HEK293T (cell line): Measurements from ENCODE around the gene TRIM63.
A peak's percentile ranks its signal among the peaks of the same experiment; 100 is the strongest.
"Not testable (repeated sequence)": the region's sequence is repeated elsewhere in the genome, so short reads cannot be mapped to it uniquely, and the experiment has no call there.

Experiments used
- CTCF ChIA-PET: fragments of 350-600 bp; formaldehyde crosslinking; extraction: SDS; loops from one replicate; lab custom pipeline; 2021; ENCODE audit warnings: antibody characterized with exemption, inconsistent platforms; lab: Yijun Ruan, JAX
- POLR2A ChIA-PET: fragments of 350-600 bp; formaldehyde crosslinking; extraction: SDS; loops from one replicate; lab custom pipeline; 2020; ENCODE audit warnings: antibody characterized with exemption, inconsistent platforms; lab: Yijun Ruan, JAX
- DNase-seq: peaks from one replicate; pipeline ENCODE4 v3.0.0; 2012; ENCODE audit warnings: mixed read lengths; ENCODE audit errors: extremely low spot score
- ARNT ChIP-seq: fragments of 450-650 bp; IDR thresholded peaks from 2 replicates; pipeline ENCODE4 v1.6.1; 2017; ENCODE audit warnings: mild to moderate bottlenecking
- BHLHE40 ChIP-seq: fragments of 450-650 bp; IDR thresholded peaks from 2 replicates; pipeline ENCODE4 v1.6.1; 2016; ENCODE audit warnings: mild to moderate bottlenecking, moderate library complexity, borderline replicate concordance
- CTBP1 ChIP-seq: fragments of 450-650 bp; IDR thresholded peaks from 2 replicates; pipeline ENCODE4 v1.6.1; 2016; ENCODE audit warnings: borderline replicate concordance
- ELF4 ChIP-seq: fragments of 450-650 bp; IDR thresholded peaks from 2 replicates; pipeline ENCODE4 v1.6.1; 2017; ENCODE audit warnings: antibody characterized with exemption
- FOXA1 ChIP-seq: fragments of 450-650 bp; IDR thresholded peaks from 2 replicates; pipeline ENCODE4 v1.6.1; 2016; ENCODE audit warnings: mild to moderate bottlenecking
- FOXK2 ChIP-seq: fragments of 450-650 bp; IDR thresholded peaks from 2 replicates; pipeline ENCODE4 v1.6.1; 2016; ENCODE audit warnings: mild to moderate bottlenecking
- FOXM1 ChIP-seq: fragments of 450-650 bp; IDR thresholded peaks from 2 replicates; pipeline ENCODE4 v1.6.1; 2017; ENCODE audit warnings: mild to moderate bottlenecking, borderline replicate concordance
- HDGF ChIP-seq: fragments of 450-650 bp; IDR thresholded peaks from 2 replicates; pipeline ENCODE4 v1.6.1; 2017; ENCODE audit warnings: antibody characterized with exemption, borderline replicate concordance
- L3MBTL2 ChIP-seq: fragments of 450-650 bp; conservative IDR thresholded peaks from 2 replicates; pipeline ENCODE4 v1.6.1; 2016; ENCODE audit warnings: mild to moderate bottlenecking
- LEF1 ChIP-seq: fragments of 450-650 bp; IDR thresholded peaks from 2 replicates; pipeline ENCODE4 v1.6.1; 2017; ENCODE audit warnings: mild to moderate bottlenecking, borderline replicate concordance
- NFRKB ChIP-seq: fragments of 450-650 bp; IDR thresholded peaks from 2 replicates; pipeline ENCODE4 v1.6.1; 2016; ENCODE audit warnings: mild to moderate bottlenecking, moderate library complexity
- PKNOX1 ChIP-seq: fragments of 450-650 bp; IDR thresholded peaks from 2 replicates; pipeline ENCODE4 v1.6.1; 2016
- SP1 ChIP-seq: fragments of 450-650 bp; IDR thresholded peaks from 2 replicates; pipeline ENCODE4 v1.6.1; 2017
- SUZ12 ChIP-seq: fragments of 450-650 bp; IDR thresholded peaks from 2 replicates; pipeline ENCODE4 v1.6.1; 2016; ENCODE audit warnings: mild to moderate bottlenecking
- TARDBP ChIP-seq: fragments of 450-650 bp; IDR thresholded peaks from 2 replicates; pipeline ENCODE4 v1.6.1; 2016
- ZNF384 ChIP-seq: fragments of 450-650 bp; IDR thresholded peaks from 2 replicates; pipeline ENCODE4 v1.6.1; 2016

The TRIM63 gene

GRCh38 chr1:26110731-26111529, 43.5 kb upstream of the TRIM63 start:
- CTCF ChIA-PET: no interaction called here

GRCh38 chr1:26109229-26110164, 42.1 kb upstream of the TRIM63 start:
- POLR2A ChIA-PET: interaction anchor here (1.4 kb wide), 1 partner anchor 36 kb away, joined by 4 read pairs; no protein-coding TSS in a partner anchor
- no peak for DNase-seq
- CTCF ChIA-PET: interaction anchor here (1.1 kb wide), 1 partner anchor 35 kb away, joined by 4 read pairs; no protein-coding TSS in a partner anchor
- TF ChIP-seq NFRKB (no peak), PKNOX1 (no peak), SP1 (no peak), SUZ12 (no peak), TARDBP (no peak), CTBP1 (no peak), ZNF384 (no peak), ELF4 (no peak), FOXA1 (no peak), BHLHE40 (no peak), L3MBTL2 (no peak), LEF1 (no peak), ARNT (no peak), HDGF (no peak), FOXK2 (no peak), FOXM1 (no peak)

More at GRCh38 chr1:26110731-26111529, 43.5 kb upstream of the TRIM63 start:
- TF ChIP-seq FOXM1 (no peak), NFRKB (no peak)
- POLR2A ChIA-PET: interaction anchor here (0.8 to 1.9 kb wide), 6 partner anchors 8 to 77 kb away, joined by 3 to 7 read pairs (median 4); no protein-coding TSS in a partner anchor
- DNase-seq: peak; percentile 71

- CTCF ChIA-PET: interaction anchor here (0.6 to 1.1 kb wide), 3 partner anchors 9 to 71 kb away, joined by 3 to 7 read pairs (median 3); no protein-coding TSS in a partner anchor
- POLR2A ChIA-PET, DNase-seq: not testable (repeated sequence)
Measured at GRCh38 chr1:26105226-26105548, 37.8 kb upstream of the TRIM63 start.

GRCh38 chr1:26102526-26102925, 35.1 kb upstream of the TRIM63 start:
- DNase-seq: no peak
- POLR2A ChIA-PET: interaction anchor here (1.5 to 1.6 kb wide), 3 partner anchors 9 to 68 kb away, joined by 3 to 7 read pairs (median 5); partner anchors contain the start of gene PDIK1L
- CTCF ChIA-PET: interaction anchor here (2.1 to 2.4 kb wide), 2 partner anchors 43 to 66 kb away, joined by 7 to 11 read pairs; no protein-coding TSS in a partner anchor
- TF ChIP-seq ARNT: no peak
- no peak for TF ChIP-seq NFRKB
- no peak for TF ChIP-seq TARDBP
- TF ChIP-seq CTBP1: no peak
- no peak for TF ChIP-seq FOXM1
- TF ChIP-seq SP1: no peak
- no peak for TF ChIP-seq FOXK2
- no peak for TF ChIP-seq L3MBTL2
- TF ChIP-seq FOXA1: no peak
- TF ChIP-seq BHLHE40: no peak
- TF ChIP-seq SUZ12: no peak
- TF ChIP-seq HDGF: no peak
- no peak for TF ChIP-seq ELF4
- TF ChIP-seq ZNF384: no peak
- no peak for TF ChIP-seq PKNOX1
- TF ChIP-seq LEF1: no peak

- ChIA-PET CTCF (interaction anchor here (2.1 to 2.4 kb wide), 2 partner anchors 44 to 66 kb away, joined by 7 to 11 read pairs; no protein-coding TSS in a partner anchor), POLR2A (interaction anchor here (1.5 to 1.6 kb wide), 3 partner anchors 9 to 67 kb away, joined by 3 to 7 read pairs (median 5); partner anchors contain the start of gene PDIK1L)
- DNase-seq: no peak
- TF ChIP-seq CTBP1 (no peak), BHLHE40 (no peak), FOXM1 (no peak), LEF1 (no peak), ELF4 (no peak), SUZ12 (no peak), ZNF384 (no peak), PKNOX1 (no peak), FOXA1 (no peak), NFRKB (no peak)
Measured at GRCh38 chr1:26102119-26102518, 34.7 kb upstream of the TRIM63 start.

- CTCF ChIA-PET, DNase-seq, POLR2A ChIA-PET: not testable (repeated sequence)
Measured at GRCh38 chr1:26100204-26100603, 32.8 kb upstream of the TRIM63 start.
